G401.6 (cell line): ENCODE data around the gene AATF.

Experiments used
- FAIRE-seq: peaks from 2 replicates; lab custom pipeline; 2012; peaks lifted over from hg19 to GRCh38; lab: Jason Lieb, UNC

The AATF gene

DNA sequence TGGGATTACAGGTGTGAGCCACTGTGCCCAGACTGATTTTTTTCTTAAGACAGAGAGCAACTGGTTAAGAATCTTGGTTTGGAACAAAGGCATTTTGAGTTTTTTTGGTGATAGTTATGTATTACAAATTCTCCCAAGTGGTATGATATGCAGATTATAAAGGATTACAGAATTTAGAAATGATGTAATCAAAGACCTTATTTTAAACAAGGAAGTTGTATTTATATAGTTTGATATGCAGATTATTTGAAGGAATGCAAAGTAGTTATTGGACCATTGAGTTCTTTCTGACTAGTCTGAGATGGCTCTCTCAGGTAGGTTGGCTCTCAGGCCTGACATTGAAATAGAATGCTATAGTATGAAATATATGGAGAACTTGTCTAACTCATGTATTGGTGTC is 34.9 kb downstream of the AATF start:
- no peak for FAIRE-seq

DNA sequence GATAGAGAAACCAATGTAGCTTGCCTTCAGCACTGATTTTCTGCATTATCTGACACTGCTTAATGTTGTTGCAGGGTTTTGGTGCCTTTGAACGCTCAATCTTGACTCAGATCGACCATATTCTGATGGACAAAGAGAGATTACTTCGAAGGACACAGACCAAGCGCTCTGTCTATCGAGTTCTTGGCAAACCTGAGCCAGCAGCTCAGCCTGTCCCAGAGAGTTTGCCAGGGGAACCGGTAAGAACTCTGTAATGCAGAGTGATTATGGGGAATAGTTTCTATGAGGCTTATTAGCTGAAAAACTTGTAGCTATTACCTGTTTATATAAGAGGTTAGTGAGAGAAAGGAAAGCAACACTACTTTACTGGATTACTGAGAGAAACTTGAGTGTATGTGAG is 40.4 kb downstream of the AATF start:
- no peak for FAIRE-seq

DNA sequence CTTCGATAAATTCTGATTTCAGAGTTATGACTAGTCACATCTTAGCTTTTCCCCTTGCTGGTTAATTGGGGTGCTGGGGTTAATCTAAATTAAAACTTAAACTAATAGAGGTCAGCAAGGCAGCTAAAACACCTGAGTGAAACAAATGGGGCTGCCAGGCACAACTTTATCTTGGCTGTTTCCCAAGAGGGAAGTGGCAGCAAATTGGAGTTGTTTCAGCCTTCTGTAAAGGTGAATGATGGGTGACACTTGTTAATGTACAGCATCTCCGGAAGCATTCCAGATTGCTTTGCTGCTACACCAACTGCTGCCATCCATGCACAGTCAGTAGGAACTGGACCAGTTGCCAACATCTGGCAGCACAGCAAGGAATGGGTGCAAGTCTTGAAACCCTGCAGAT is 43.9 kb downstream of the AATF start:
- FAIRE-seq, result no peak

DNA sequence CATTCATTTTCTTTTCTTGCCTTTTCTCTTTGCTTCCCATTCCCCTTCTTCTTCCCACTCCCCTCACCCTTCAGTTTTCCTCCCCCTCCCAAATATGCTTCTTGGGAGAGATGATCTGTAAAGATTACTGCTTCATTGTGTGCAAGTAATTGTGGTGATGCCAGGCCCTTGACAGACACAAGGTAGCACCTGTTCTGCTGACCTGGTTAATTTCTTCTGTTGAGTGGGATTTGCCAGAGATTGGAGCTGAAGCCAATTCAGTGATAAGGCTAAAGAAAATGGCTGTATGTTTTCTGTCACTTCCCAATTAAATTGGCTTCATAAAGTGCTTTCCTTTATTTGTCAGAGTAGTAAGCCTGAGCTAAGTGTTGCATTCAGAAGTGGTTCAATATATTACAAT is 44.5 kb downstream of the AATF start:
- no peak for FAIRE-seq

DNA sequence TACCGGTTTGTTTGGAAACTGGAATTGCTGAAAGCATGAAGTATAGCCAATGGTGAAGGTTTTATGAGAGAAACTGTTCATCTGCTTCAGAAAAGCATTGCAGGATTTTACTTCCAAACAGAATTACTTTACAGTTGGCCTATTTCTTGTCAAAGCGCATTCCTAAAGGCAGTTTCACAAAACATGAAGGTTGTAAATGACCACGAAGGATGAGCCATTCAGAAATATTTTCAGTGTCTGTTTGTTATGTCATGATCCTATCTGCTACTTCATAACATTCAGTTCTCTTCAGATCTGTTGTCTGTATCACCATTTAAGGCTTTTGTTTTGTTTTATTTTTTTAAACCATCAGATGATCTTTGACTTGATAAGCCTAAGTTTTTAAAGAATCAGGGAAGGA is 45.7 kb downstream of the AATF start:
- no peak for FAIRE-seq

DNA sequence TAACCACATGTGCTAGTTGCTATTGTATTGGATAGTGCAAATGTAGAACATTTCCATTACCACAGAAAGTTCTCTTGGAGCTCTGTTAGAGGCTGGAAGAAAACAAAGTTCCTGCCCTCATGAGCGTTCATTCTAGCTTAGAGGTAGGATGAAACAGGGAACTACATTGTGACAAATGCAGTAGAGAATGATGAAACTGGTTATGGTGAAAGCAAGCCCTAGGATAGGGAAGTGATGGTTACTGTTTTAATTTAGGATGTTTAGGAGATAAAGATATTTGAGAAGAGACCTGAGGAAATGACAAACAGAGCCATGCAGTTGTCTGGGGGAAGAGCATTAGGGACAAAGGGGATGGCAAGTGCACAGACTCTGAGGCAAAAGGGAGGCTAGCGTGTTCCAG is 50.7 kb downstream of the AATF start:
- no peak for FAIRE-seq

DNA sequence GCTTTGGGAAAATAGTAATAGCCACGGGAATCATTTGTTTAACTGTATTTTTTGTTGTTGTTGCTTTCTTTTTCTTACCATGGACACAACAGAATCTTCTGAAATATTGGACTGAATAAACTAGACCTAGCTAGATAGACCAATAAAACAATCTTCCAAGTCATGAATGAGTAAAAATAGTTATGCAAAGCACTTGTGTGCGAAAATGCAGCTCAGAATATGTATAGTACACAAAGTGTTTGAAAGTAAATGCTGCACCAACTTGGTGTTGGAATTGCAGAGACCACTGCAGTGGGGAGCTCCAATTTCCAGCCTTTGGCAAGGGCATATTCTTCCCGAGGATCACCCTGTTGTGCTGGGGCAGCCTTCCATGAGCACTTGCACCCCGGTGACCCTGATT is 68.0 kb downstream of the AATF start:
- no peak for FAIRE-seq

DNA sequence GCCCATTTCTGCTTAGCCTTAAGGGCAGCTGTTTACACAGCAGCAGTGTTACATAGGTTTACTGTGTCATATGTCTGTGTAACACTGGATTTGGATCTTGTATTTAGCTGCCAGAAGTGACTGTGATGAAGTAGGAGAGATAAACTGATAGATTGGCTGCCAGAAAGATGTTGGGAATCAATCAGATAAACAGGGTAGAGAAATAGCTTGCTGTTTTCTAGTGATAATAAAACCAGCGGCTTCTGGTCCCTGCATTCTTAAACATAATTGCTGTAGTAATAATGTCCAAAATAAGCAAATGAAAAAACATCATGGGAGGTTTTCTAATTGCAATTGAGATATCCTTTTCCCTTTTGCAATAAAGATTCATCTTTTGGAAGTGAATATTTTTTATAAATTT is 68.7 kb downstream of the AATF start:
- FAIRE-seq, result no peak

DNA sequence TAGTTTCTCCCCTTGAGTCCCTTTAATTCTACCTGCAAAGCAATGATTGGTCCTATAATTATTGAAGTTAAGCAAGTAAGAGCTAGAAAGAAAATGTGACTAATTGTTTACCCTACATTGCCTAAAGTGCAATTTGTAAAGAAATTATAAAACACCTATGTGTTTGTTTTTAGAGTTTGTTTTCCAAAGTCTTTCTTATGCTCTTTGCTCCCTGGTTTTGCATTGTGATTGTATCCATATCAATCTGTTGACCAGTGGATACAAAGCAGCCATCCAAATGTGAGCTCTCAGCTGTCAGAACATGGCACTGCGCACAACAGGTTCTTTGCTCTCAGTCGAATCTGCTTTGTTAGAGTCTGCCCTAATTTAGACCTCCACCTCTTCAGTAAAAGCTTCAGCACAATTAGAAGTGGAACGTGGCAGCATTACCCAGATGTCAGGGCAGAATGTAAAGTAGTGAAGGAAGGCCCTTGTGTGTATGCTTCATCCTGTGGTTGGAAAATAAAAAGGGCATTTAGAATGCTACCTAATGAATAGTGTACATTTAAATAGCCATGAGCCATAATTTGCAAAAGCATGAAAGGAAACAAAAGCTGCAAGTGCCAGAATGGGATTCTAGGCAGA is 70.5 kb downstream of the AATF start:
- FAIRE-seq, result no peak

DNA sequence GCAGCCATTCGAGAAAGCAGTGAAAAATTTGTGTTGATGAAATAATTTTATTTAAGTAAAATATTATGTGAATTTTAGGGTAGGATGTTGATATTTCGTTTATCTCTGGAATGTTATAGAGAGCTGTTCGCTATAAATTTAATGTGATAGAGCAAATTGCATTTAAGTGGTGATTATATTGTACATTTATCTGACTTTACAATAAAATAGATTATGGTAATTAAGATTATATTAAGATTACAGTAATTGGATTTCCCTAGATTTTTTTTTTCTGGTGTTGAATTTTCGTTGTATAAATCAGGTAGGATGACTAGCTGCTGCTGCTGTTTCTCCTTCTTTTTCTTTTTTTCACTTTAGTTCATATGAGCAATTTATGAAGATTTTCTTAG is 71.0 kb downstream of the AATF start:
- no peak for FAIRE-seq

DNA sequence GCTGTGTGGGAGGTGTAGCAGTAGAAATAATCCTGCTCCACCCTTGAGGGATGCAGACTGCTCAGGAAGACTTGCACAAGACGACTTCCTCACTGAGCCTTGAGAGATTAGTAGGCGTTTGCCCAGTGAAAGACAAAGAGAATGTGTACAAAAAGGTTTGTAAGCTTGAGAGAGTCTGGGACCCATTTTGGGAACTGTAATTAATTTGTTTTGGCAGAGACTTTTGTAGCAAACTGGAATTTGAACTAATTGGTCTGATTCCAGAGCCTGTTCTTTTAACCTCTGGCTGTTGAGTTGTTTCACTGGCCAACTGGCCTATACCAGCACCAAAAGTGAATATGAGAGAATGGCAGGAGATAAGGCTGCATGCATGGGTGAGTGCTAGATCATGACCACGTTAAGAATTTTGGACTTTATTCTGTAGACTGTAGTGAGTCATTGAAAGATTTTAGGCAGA is 75.5 kb downstream of the AATF start:
- FAIRE-seq, result no peak

DNA sequence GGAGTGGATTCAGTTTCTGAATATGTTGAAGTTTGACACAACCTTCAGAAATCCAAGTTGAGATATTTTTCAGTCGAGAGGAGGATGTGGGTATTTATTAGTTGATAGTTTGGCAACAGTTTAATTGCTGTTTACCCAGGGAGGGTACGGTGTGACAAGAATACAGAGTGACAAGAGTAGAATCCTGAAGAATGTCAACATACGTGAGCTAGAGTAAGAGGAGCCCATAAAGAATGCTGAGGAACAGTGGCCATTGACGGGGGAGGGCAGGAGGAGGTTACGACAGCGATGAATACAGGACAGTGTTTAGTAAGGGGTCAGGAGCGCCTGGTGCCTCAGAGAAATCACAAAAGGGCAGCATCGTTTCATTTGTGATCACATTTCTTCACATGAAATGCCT is 76.5 kb downstream of the AATF start:
- no peak for FAIRE-seq

DNA sequence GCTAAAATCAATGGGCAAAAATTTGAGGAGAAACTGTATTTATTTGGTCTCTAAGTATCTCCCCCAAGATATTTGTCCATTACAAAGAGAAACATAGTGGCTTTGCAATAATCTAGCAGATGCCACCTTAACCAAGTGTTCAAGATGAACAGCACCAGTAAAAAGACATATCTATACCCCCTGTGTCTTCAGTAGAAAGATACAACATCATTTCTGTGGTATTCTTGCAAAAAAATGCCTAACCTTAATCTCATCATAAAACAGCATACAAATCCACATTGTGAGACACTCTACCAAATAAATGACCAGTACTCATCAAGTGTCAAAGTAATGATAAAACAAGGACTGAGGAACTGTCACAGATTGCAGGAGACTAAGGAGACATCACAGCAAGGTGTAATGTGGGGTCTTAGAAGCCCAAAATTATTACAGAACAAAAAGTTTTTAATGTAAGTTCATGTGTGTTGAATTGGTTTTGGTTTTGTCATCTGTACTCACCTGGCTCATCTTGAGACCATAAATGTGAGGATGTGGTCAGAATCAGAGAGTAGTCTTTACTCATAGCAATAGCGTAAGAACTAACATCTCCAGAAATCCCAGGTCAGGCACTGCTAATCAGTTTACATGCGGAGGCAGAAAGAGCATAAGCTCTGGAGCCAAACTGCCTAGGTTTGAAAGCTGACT is 77.2 kb downstream of the AATF start:
- FAIRE-seq, result no peak

DNA sequence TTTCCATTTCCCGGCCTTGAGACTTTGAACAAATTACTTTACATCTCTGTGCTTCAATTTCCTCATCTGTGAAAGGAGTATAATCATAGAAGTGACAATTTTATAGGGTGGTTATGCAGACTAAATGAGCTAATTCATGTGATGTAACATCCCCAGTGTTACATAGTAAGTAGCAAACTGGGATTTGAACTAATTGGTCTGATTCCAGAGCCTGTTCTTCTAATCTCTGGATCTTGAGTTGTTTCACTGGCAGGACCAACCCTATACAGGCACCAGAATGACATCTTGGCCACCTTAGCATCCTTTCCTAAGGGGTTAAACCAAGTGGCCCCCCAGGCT is 77.7 kb downstream of the AATF start:
- FAIRE-seq, result no peak

DNA sequence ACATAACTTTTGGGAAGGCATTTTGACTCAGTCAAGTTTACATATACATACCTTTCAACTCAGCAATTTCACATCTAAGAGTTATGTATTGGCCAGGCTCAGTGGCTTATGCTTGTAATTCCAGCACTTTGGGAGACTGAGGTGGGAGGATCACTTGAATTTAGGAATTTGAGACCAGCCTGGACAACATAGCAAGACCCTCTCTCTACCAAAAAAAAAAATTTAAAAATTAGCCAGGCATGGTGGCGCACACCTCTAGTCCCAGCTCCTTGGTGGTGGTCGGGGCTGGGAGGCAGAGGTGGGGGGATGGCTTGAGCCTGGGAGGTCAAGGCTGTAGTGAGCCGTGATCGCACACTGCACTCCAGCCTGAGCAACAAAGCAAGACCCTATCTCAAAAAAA is 79.3 kb downstream of the AATF start:
- FAIRE-seq, result no peak

DNA sequence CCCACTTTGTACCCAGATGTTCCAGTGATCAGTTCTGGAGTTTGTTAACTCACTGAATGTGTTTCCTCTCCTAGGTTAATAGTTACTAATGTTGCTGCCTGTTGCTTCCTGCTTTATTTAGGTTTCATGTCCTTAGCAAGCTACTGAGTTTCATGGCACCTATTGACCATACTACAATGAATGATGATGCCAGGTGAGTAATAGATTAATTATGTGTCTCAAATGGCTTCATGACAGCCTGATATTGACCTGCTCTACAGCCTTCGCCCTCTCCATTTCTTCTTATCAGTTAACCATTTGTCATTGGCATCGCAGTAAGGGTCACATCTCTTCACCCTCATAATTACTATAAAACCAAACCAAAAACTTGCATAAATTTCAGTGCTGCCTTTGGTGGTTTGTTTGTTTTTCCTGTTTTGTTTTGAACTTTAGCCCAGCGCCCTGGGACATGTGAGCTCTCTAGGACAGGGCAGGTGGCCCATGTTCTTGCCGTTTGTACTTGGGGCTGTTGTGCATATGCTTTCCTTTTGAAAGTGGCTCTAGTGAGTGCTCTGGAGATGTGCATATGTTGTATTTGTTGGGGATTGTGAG is 82.8 kb downstream of the AATF start:
- no peak for FAIRE-seq

DNA sequence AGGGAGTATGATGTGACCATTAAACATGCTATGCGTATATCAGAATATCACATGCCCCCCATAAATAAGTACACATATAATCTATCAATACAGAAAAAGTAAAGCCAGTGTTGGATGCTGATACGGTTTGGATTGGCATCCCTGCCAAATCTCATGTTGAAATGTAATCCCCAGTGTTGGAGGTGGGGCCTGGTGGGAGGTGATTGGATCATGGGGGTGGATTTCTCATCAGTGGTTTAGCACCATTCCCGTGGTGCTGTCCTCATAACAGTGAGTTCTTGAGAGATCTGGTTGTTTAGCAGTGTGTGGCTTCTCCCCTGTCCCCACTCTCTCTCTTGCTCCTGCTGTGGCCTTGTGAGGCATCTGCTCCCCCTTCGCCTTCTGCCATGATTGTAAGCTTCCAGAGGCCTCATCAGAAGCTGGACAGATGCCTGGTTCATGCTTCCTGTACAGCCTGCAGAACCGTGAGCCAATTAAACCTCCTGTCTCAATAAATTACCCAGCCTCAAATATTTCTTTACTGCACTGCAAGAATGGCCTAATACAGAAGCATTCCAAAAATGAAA is 88.9 kb downstream of the AATF start:
- FAIRE-seq, result no peak

DNA sequence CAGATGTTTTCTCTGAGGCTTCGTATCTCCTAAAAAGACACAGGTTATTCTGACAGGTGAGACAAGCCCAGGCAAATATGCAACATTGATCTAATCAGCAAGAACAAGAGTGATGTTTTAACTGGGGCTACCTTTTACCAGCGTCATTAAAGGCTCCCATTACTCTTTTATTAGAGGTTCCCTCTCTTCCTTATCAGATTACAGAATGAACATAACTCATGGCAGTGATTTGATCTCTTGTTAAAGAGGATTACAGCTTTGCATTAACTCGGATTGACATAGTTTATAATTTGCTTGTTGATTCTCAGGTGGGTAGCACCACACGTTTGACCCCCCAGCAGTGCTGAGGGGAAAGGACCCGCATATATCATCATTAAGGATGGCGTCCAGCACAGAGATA is 90.5 kb downstream of the AATF start:
- no peak for FAIRE-seq

DNA sequence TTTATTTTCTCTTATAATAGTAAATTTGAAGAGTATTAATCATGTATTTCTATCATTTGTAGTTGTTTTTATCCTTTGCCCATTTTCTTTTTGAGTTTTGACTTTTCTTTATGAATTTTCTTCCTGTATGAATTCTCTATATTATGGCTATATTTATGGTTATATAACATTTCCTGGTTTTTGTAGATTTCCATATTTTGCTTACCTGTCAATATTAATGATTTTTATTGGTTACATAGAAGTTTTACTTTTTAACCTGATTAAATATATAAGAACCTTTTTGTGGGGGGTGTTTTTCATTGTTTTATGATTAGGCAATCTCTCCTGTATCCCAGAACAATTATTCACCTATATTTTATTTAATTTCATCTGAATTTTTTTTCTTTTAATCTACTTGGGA is 93.2 kb downstream of the AATF start:
- FAIRE-seq, result no peak

DNA sequence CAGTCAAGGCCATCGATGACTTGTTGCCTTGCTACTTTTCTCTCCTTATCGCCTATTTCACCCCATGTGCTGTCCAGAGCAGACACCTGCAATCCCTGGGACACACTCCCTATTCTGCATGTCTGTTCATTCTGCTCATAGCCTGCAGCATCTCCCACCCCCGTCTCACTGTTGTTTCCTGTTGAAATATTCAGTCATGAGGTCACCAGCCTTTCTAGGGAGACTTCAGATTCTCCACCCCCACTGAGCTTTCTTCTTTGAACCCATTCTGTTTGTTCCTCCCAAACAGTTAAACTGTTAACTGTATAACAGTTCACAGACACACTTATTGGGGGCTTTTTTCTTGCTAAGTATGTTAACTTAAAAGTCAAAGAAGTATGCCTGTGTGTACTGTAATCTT is 94.4 kb downstream of the AATF start:
- FAIRE-seq, result no peak

DNA sequence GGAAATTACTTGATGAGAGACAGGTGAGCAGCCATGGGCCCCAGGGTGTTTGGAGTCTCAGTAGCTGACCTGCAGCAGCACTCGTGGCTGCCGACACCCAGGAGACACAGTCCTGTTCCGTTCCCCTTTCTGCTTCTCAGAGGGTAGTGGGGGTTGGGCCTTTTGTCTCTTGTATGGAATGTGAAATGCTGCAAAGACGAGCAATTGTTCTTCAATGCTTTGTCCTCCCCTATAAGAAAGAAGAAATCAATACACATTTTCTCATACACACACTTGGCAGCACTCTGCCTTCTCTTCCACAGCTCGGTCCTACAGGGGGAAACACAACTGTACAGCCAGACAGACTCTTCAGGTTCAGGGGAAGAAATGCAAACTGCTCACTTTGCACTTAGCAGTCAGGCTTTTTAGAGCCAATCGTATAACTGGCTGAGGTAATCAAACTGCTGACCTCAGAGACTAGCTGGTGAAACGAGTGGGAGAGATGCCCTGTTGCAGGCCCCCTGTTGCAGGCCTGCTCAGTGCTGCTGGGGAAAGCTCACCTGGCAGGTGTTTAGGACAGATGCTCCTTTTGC is 96.7 kb downstream of the AATF start:
- FAIRE-seq, result no peak

DNA sequence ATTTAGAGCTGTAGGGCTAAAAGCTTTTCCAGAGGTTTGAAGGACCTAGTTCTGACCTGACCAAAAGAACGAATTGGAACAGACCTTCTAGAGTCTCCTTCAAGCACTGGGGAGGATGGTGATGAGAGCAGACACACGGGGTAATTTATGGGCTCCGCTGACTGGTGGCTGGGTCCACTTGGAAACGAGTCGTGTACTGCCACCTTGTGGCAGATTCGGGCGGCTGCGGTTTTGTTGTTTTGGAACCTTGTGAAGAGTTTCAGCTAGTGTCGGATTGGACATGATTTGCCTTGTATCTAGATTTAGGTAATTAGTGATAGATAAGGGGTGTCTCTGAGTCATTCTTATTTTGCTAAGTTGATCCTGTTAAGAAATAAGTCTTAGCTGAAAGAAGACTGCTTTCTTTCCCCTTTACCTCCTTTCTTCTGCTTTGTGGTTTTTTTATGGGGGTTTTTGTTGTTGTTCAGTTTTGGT is 98.9 kb downstream of the AATF start:
- FAIRE-seq, result no peak

DNA sequence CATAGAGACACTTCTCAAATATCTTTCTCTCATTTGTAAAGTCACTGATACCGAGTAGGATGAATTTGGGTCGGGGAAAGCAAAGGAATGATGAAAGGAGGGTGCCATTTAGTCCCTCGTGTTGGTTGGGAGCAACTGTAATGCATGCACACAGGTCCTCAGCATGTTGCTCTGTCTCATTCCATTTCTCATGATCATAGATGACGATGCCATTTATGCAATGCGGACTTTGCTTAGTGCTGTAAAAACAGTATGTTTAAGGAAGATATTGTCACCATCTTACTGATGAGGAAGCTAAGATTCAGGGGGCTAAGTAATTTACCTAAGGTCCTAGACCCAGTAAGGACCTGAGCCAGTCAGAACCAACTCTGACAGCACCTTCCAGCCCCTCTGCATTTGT is 100.1 kb downstream of the AATF start:
- FAIRE-seq, result no peak
